ENCODE results near the gene ZC3H12C. TPM values are rescaled to one million over a fixed set of nuclear protein-coding genes. Genes with fewer than 3 reads are reported as not detected.

The ZC3H12C gene
- total RNA-seq, 1 donor from 2014 or later = 17.0 TPM

GRCh38 chr11:110110854-110111253, 17.7 kb downstream of the ZC3H12C start:
- H3K27me3 Mint-ChIP-seq (ENCODE audit: low read depth) = no peaks in the 10 kb centered on the region
- TF ChIP-seq, protein P1, sequence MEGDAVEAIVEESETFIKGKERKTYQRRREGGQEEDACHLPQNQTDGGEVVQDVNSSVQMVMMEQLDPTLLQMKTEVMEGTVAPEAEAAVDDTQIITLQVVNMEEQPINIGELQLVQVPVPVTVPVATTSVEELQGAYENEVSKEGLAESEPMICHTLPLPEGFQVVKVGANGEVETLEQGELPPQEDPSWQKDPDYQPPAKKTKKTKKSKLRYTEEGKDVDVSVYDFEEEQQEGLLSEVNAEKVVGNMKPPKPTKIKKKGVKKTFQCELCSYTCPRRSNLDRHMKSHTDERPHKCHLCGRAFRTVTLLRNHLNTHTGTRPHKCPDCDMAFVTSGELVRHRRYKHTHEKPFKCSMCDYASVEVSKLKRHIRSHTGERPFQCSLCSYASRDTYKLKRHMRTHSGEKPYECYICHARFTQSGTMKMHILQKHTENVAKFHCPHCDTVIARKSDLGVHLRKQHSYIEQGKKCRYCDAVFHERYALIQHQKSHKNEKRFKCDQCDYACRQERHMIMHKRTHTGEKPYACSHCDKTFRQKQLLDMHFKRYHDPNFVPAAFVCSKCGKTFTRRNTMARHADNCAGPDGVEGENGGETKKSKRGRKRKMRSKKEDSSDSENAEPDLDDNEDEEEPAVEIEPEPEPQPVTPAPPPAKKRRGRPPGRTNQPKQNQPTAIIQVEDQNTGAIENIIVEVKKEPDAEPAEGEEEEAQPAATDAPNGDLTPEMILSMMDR (IDR thresholded peaks at IDR 0.05; ENCODE audit: unreplicated experiment) = no peak
- peaks cover 18% of the 10 kb centered on the region for H3K36me3 Mint-ChIP-seq
- H3K9me3 Mint-ChIP-seq = peaks cover 12% of the 10 kb centered on the region
- no peaks in the 10 kb centered on the region for H3K4me1 Mint-ChIP-seq
- H3K4me3 Mint-ChIP-seq = no peak overlapping the region
- H3K27ac Mint-ChIP-seq = no peak overlapping the region
- DNase-seq (ENCODE audit: low spot score in 2 of 2, unreplicated experiment in 2 of 2) = no peak

GRCh38 chr11:110112457-110112856, 19.3 kb downstream of the ZC3H12C start:
- H3K4me1 Mint-ChIP-seq = no peaks in the 10 kb centered on the region
- no peak overlapping the region for H3K27ac Mint-ChIP-seq

DNA sequence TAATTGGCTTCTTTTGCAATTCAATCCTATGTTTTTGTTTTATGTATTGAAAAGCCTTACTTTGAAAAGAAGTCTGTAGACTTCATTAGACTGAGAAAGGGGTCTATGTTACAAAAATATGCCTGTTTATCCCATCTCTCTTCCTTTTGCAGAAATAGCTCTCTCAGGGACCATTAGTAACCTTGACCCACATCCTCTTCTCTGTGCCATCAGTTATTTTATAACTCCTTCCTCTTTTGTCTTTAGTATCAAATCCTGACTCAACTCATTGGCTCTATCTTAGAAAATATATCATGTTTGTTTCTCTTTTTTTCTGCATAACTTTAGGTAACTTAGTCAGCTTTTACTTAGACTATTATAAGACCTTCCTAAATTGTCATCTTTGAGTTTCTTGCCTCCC, 20.3 kb downstream of the ZC3H12C start:
- DNase-seq (ENCODE audit: low spot score in 2 of 2, unreplicated experiment in 2 of 2) = no peak
- peaks cover 3% of the 10 kb centered on the region for H3K9me3 Mint-ChIP-seq
- H3K36me3 Mint-ChIP-seq = peaks cover 5% of the 10 kb centered on the region
- H3K4me3 Mint-ChIP-seq = no peak overlapping the region
- TF ChIP-seq, protein P1 (IDR thresholded peaks at IDR 0.05; ENCODE audit: unreplicated experiment) = no peak
- no peaks in the 10 kb centered on the region for H3K27me3 Mint-ChIP-seq (ENCODE audit: low read depth)
- no peak overlapping the region for H3K27ac Mint-ChIP-seq
- no peaks in the 10 kb centered on the region for H3K4me1 Mint-ChIP-seq

More at GRCh38 chr11:110112457-110112856, 19.3 kb downstream of the ZC3H12C start:
- H3K27me3 Mint-ChIP-seq (ENCODE audit: low read depth) = no peaks in the 10 kb centered on the region
- H3K9me3 Mint-ChIP-seq = peaks cover 4% of the 10 kb centered on the region
- peaks cover 10% of the 10 kb centered on the region for H3K36me3 Mint-ChIP-seq
- no peak overlapping the region for H3K4me3 Mint-ChIP-seq
- TF ChIP-seq, protein P1 (IDR thresholded peaks at IDR 0.05; ENCODE audit: unreplicated experiment) = no peak
- DNase-seq (ENCODE audit: low spot score in 2 of 2, unreplicated experiment in 2 of 2) = no peak

DNA sequence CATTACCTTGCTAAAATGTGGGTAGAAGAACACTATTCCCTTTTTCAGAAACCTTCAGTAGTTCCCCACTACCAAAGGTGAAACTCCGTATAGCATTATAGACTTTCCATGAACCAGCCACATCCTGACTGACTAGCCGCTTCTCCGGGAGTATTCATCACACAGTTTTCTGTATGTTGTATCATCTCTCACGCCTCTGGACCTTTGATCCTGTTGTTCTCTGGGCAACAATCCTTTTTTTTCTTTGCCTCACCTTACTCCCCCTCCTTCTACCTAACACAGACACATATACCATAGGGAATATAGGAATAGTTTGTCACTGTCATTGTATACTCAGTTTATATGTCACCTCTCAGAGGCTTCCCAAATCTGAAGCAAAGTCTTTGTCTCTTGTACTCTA, 20.8 kb downstream of the ZC3H12C start:
- peaks cover 2% of the 10 kb centered on the region for H3K36me3 Mint-ChIP-seq
- H3K9me3 Mint-ChIP-seq = no peaks in the 10 kb centered on the region
- DNase-seq (ENCODE audit: low spot score in 2 of 2, unreplicated experiment in 2 of 2) = no peak
- no peak overlapping the region for H3K4me3 Mint-ChIP-seq
- H3K4me1 Mint-ChIP-seq = no peaks in the 10 kb centered on the region
- H3K27ac Mint-ChIP-seq = no peak overlapping the region
- no peaks in the 10 kb centered on the region for H3K27me3 Mint-ChIP-seq (ENCODE audit: low read depth)
- TF ChIP-seq, protein P1 (IDR thresholded peaks at IDR 0.05; ENCODE audit: unreplicated experiment) = no peak

- Mint-ChIP-seq H3K9me3 (no peaks in the 10 kb centered on the region), H3K27ac (no peak overlapping the region), H3K4me1 (peaks cover 12% of the 10 kb centered on the region), H3K27me3 (ENCODE audit: low read depth) (no peaks in the 10 kb centered on the region), H3K36me3 (peaks cover 2% of the 10 kb centered on the region), H3K4me3 (no peak overlapping the region)
- TF ChIP-seq, protein P1 (IDR thresholded peaks at IDR 0.05; ENCODE audit: unreplicated experiment) = no peak
- no peak for DNase-seq (ENCODE audit: low spot score in 2 of 2, unreplicated experiment in 2 of 2)
These were observed 26.1 kb downstream of the ZC3H12C start for GRCh38 chr11:110119317-110119716.

- H3K4me3 Mint-ChIP-seq = no peak overlapping the region
- DNase-seq (ENCODE audit: low spot score in 2 of 2, unreplicated experiment in 2 of 2) = no peak
These were observed 28.0 kb downstream of the ZC3H12C start for GRCh38 chr11:110121204-110121603.

More at GRCh38 chr11:110121204-110121603, 28.0 kb downstream of the ZC3H12C start:
- H3K9me3 Mint-ChIP-seq = peaks cover 3% of the 10 kb centered on the region
- H3K36me3 Mint-ChIP-seq = peaks cover 7% of the 10 kb centered on the region
- TF ChIP-seq, protein P1 (IDR thresholded peaks at IDR 0.05; ENCODE audit: unreplicated experiment) = no peak
- H3K4me1 Mint-ChIP-seq = peaks cover 21% of the 10 kb centered on the region
- no peaks in the 10 kb centered on the region for H3K27me3 Mint-ChIP-seq (ENCODE audit: low read depth)
- H3K27ac Mint-ChIP-seq = no peak overlapping the region
